RWPE2 (cell line): Measurements from ENCODE around the gene CFAP74.
A peak's percentile ranks its signal among the peaks of the same experiment; 100 is the strongest.
"Not testable (repeated sequence)": the region's sequence is repeated elsewhere in the genome, so short reads cannot be mapped to it uniquely, and the experiment has no call there.

Experiments
- ATAC-seq: fragments of 200-7000 bp; cut with Tn5 transposase; 3 replicates; pipeline ENCODE4 v1.9.1; 2021; ENCODE audit warnings: low read depth
- DNase-seq: peaks from one replicate; pipeline ENCODE4 v3.0.0-alpha.2; 2020; ENCODE audit warnings: low spot score
- H3K27ac ChIP-seq: fragments of 450-650 bp; 2 replicates; pipeline ENCODE4 v1.5.1; 2017; ENCODE audit warnings: mild to moderate bottlenecking; ENCODE audit not compliant: poor library complexity, severe bottlenecking
- H3K27me3 ChIP-seq: fragments of 250-450 bp; sonication (Bioruptor Pico); 2 replicates; pipeline ENCODE4 v1.5.1; 2021; ENCODE audit warnings: mild to moderate bottlenecking, moderate library complexity; ENCODE audit not compliant: insufficient read depth, poor library complexity, severe bottlenecking
- H3K36me3 ChIP-seq: fragments of 250-450 bp; sonication (Bioruptor Pico); 2 replicates; pipeline ENCODE4 v1.5.1; 2020; ENCODE audit warnings: low read depth, mild to moderate bottlenecking, moderate library complexity
- H3K4me1 ChIP-seq: fragments of 250-450 bp; sonication (Bioruptor Pico); 2 replicates; pipeline ENCODE4 v1.5.1; 2021; ENCODE audit warnings: mild to moderate bottlenecking, moderate library complexity; ENCODE audit not compliant: insufficient read depth, poor library complexity, severe bottlenecking
- H3K4me3 ChIP-seq: fragments of 250-450 bp; sonication (Bioruptor Pico); 2 replicates; pipeline ENCODE4 v1.5.1; 2021; ENCODE audit warnings: mild to moderate bottlenecking, moderate library complexity; ENCODE audit not compliant: severe bottlenecking
- H3K9me3 ChIP-seq: fragments of 250-450 bp; sonication (Bioruptor Pico); 2 replicates; pipeline ENCODE4 v1.5.1; 2021; ENCODE audit warnings: mild to moderate bottlenecking, moderate library complexity; ENCODE audit not compliant: severe bottlenecking
- CTCF ChIP-seq: fragments of 450-650 bp; IDR thresholded peaks from one replicate; pipeline ENCODE4 v1.5.1; 2017; ENCODE audit warnings: mild to moderate bottlenecking, moderate library complexity; ENCODE audit not compliant: poor library complexity, severe bottlenecking

CFAP74 gene

GRCh38 chr1:1889090-1889750 is 114.4 kb downstream of the CFAP74 start:
- TF ChIP-seq CTCF: no peak
- H3K36me3 ChIP-seq: peaks cover 16% of the 10 kb centered on the region
- H3K9me3 ChIP-seq: no peaks in the 10 kb centered on the region
- H3K4me3 ChIP-seq: peak overlapping the region; percentile 99
- no peaks in the 10 kb centered on the region for H3K27me3 ChIP-seq
- DNase-seq (no peak), ATAC-seq (no peak)
- H3K4me1 ChIP-seq: peaks cover 24% of the 10 kb centered on the region
- peak overlapping the region; percentile 91 for H3K27ac ChIP-seq

GRCh38 chr1:1883890-1884289 is 119.7 kb downstream of the CFAP74 start:
- H3K4me3 ChIP-seq, H3K27ac ChIP-seq, H3K9me3 ChIP-seq, ATAC-seq, DNase-seq, H3K27me3 ChIP-seq: not testable (repeated sequence)
- Histone ChIP-seq H3K4me1 (peaks cover 13% of the 10 kb centered on the region), H3K36me3 (peaks cover 36% of the 10 kb centered on the region)

- no peaks in the 10 kb centered on the region for H3K9me3 ChIP-seq
- no peak for DNase-seq
- H3K4me3 ChIP-seq: no peak overlapping the region
- H3K27me3 ChIP-seq: no peaks in the 10 kb centered on the region
- H3K4me1 ChIP-seq: peaks cover 7% of the 10 kb centered on the region
- no peak for ATAC-seq
- H3K27ac ChIP-seq: no peak overlapping the region
- no peak for TF ChIP-seq CTCF
- H3K36me3 ChIP-seq: peaks cover 37% of the 10 kb centered on the region
Observed at GRCh38 chr1:1883092-1883873, 120.3 kb downstream of the CFAP74 start.

- Histone ChIP-seq H3K9me3 (no peaks in the 10 kb centered on the region), H3K27ac (no peak overlapping the region), H3K36me3 (peaks cover 37% of the 10 kb centered on the region), H3K4me3 (no peak overlapping the region), H3K4me1 (no peaks in the 10 kb centered on the region), H3K27me3 (no peaks in the 10 kb centered on the region)
- TF ChIP-seq CTCF: no peak
- ATAC-seq: no peak; the same call in 2 of the 3 replicates
- DNase-seq: no peak
Observed at GRCh38 chr1:1881727-1882126, 121.9 kb downstream of the CFAP74 start.

- Histone ChIP-seq H3K4me3 (no peak overlapping the region), H3K36me3 (peaks cover 47% of the 10 kb centered on the region), H3K27ac (no peak overlapping the region), H3K27me3 (no peaks in the 10 kb centered on the region), H3K9me3 (no peaks in the 10 kb centered on the region), H3K4me1 (no peaks in the 10 kb centered on the region)
- DNase-seq: no peak
- ATAC-seq: no peak
- no peak for TF ChIP-seq CTCF
Observed at GRCh38 chr1:1880617-1881312, 122.8 kb downstream of the CFAP74 start.
